Sciatic nerve (tissue), 2 donors: ENCODE measurements around the gene CIDEC. TPM values are rescaled to one million over a fixed set of nuclear protein-coding genes. Genes with fewer than 3 reads are reported as not detected.
"Not testable (repeated sequence)": the region's sequence is repeated elsewhere in the genome, so short reads cannot be mapped to it uniquely, and the experiment has no call there.

ENCODE experiments used
- ATAC-seq: fragments of 200-7000 bp; cut with Tn5 transposase; one replicate; pipeline ENCODE4 v1.9.1; 2020; ENCODE audit warnings: mild to moderate bottlenecking, moderate library complexity
- DNase-seq: peaks from one replicate; pipeline ENCODE4 v3.0.0-alpha.2; 2020; ENCODE audit warnings: low spot score
- intact Hi-C: fragments of 100-400 bp; cut with DNase I; formaldehyde crosslinking; loops from one replicate; pipeline ENCODE4 v1.14.2; 2022
- total RNA-seq: library from RNA; stranded (reverse); fragmentation: NEBNext Ultra II Directional; extraction: Animal tissue kit (Norgen Biotek cat#: 25700); gene quantifications from one replicate; pipeline ENCODE4 v1.2.1, GENCODE V29; 2021
- donor health status: DM: no; HTN: no; CAD: no.
- donor health status: DM: no; HTN: no; CAD: no.

Gene CIDEC
- total RNA-seq, 1 donor from 2014 or later, result 13.6 TPM

DNA sequence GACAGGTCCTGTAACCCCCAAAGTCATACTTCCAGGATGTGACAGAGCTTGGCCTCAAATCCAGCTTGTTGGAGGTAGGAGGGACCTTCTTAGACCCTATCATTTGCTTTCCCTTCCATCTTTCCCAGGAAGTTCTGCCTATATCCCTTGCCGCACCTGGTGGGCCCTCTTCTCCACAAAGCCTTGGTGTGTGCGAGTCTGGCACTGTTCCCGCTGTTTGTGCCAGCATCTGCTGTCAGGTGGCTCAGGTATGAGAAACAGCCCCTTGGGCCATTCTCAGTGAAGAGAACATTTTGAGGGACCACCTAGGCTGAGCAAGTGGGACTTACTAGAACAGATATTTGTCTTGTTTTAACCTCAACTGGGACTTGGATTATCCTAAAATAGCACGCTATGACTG lies 23.9 kb upstream of the CIDEC start:
- no peak for ATAC-seq
- intact Hi-C loops, result no loop called here
- DNase-seq, result no peak

DNA sequence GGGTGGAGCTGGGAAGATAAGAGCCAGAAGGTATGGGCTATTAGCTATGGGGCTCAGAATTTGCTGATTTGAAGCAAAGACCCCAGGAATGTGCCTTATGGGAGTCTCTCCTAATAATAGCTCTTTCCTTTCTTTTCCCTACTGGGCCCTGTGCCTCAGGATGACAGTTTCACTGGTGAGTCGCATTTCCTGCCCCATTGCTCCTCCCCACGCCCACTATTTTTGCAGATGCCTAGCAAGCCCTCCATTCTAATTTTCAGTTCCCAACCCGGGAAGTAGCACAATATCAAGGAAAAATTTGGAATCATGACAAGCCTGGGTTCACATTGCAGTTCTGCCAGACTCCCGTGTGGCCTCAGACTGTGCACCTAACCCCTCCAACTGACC lies 23.2 kb upstream of the CIDEC start:
- intact Hi-C loops, result no loop called here
- DNase-seq, result no peak

DNA sequence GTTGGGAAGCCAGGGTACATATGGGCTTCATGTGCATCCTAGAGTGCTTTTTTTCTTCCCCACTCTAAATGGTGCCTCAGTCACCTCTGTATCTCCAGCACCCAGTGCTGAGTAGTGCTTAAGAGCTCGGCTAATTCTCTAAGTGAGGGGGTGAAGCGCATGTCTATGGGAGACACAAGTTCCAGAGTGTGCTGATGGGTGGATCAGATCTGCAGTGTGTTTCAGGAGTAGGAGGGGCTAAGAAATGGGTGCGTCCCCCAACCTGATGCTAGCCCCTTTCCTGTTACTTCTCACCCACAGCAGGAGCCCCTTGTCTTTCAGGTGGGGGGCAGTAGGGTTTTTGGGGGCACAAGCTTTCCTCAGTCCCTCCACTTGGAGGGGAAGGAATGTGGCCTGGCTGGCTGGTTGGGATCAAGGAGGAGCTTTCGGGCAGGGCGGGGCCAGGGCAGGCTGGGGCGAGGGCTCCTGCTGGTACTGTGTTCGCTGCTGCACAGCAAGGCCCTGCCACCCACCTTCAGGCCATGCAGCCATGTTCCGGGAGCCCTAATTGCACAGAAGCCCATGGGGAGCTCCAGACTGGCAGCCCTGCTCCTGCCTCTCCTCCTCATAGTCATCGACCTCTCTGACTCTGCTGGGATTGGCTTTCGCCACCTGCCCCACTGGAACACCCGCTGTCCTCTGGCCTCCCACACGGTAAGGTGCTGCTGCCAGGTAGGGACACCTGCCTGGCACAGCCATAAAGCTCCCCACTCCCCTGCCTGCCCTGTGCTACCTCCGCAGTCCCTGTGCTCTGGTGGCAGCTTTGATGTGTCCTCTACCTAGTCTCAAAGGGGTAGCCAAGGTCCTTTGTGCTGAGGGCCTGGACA lies 22.6 kb upstream of the CIDEC start, which contains the start of gene IL17RE:
TSS of gene IL17RE (plus strand) at position 477 of the 866 bp plus-strand sequence. CDS start at position 562, 85 bp downstream.
- intact Hi-C loops, result no loop called here
- ATAC-seq, result peak; percentile 45
- DNase-seq, result no peak

More for the DNA sequence above, 23.2 kb upstream of the CIDEC start:
- ATAC-seq, result no peak

DNA sequence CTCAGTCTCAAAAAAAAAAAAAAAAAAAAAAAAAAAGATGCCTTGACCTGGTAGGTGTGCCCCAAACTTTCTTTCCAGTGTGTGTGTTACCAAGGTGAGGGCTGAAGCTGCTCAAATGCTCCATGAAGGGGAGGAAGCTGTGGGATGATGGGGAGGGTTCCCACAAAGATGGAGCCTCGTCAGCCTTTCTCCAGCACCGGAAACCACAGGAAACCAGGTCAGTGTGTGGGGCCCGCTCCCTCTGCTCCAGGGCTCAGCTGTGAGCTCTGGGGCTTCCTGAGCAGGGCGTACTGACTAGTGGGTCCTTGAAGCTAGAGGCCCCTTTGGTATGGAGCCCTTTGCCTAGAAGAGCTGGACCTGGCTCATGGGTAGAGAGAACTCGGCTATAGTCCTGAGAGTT lies 21.9 kb upstream of the CIDEC start:
- intact Hi-C loops, result no loop called here
- DNase-seq (no peak), ATAC-seq (no peak)

DNA sequence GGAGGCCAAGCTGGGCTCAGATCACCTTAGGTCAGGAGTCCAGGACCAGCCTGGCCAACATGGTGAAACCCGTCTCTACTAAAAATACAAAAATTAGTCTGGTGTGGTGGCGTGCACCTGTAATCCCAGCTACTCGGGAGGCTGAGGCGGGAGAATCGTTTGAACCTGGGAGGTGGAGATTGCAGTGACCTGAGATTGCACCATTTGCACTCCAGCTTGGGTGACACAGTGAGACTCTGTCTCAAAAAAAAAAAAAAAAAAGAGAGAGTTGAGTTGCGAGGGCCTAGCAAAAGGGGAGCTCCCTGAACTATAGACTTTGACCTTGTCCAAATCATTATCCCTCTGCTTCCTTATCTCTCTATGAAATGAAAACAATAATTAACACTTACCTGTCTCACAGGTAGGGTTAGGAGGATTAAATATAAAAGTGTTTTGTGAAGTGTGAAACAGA lies 20.9 kb upstream of the CIDEC start:
- intact Hi-C loops, ATAC-seq, DNase-seq: not testable (repeated sequence)

DNA sequence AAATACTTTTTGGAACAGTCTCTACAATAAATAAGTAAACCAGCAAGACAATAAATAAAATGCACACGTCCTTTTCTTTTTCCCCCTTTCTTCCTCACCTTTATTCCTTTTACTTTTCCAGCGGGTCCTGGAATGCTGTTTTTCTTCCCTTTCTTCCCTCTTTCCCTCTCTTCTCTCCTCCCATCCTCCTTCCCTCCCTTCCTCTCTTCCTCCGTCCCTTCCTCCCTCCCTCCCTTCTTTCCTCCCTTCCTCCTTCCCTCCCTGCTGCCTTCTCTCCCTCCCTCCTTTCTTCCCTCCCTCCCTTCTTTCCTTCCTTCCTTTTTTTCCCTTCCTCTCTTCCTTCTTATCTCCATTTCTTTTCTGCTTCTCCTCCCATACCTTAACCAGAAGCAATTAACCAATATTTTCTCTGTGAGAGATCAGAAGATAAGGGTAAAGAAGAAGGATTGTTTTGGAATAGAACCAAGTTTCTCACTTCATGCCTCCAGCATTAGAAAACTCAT lies 19.3 kb upstream of the CIDEC start:
- intact Hi-C loops, result no loop called here
- ATAC-seq (no peak), DNase-seq (no peak)

DNA sequence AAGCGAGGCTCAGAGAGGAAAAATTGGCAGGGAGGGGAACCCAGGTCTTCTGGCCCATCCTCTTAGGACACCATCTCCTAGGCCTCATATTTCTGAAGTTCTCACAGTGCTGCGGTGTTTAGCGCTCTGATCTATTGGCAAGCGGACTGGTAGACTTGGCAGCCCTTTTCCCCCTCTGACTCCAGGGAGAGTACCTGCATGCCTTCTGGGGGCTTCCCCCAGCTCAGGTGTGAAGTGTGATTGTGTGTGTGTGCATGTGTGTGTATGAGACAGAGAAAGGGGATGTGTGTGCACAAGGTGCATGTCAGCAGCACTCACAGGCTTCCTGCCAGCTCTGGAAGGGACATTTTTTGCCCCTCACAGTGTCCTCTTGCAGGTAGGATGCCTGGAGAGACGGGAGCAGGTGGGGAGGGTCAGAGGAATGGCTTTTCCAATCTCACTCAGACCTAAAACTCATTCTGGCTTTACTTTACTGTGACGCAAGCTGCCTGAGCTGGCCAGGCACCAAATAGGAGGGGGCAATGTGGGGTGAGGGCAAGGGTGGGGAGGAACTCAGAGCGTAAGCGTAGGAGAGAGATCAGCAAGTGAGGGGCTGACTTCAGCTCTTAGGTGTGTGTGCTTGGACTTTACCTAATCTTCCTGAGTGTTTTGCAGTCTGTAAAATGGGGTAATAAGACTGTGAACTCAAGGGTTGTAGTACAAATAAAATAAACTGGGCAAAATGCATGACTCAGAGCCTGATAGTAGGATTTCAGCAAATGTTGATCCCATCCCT lies 18.6 kb upstream of the CIDEC start:
- no peak for ATAC-seq
- intact Hi-C loops, result no loop called here
- DNase-seq, result no peak

DNA sequence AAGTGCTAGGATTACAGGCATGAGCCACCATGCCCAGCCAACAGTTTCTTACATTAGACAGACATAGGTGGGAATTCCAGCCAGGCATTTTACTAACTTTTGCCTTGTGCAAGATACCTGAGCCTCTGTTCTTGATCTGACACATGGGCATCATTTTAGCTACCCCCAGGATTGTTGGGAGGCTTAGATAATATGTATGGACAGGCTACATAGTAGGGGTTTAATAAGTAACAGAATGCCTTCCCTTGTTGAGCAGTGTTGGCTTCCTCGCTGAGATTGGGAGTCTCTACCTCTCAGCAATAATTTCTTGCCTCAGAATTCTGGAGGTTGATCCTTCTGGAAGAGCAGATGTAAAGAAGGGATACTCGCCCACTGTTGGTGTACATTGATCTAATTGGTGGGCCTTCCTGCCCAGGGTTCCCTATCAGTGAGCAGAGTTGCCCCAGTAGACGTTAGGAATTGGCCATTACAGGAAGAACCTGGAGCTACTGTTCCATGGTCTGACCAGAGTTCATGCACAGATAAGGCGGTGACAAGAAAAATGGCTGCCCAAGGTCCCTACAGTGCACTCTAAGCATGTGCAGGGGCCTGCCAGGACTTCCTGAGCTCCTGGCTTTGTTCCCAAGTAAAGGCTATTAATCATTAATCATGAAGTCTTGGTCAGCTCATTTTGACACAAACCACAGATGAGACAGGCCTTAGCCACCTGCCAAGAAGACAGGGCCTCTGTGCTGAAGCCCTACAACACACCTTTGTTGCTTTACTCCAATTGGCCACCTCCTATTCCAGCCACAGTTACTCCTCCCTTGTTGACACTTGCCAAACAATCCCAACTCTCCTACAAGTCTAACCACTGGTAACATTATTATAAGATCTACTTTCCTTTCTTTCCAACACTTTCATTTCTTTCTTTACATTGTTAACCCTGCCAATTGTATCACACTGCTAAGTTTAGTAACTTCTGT lies 17.6 kb upstream of the CIDEC start:
- DNase-seq (no peak), ATAC-seq (peak; percentile 21)
- intact Hi-C loops, result no loop called here

DNA sequence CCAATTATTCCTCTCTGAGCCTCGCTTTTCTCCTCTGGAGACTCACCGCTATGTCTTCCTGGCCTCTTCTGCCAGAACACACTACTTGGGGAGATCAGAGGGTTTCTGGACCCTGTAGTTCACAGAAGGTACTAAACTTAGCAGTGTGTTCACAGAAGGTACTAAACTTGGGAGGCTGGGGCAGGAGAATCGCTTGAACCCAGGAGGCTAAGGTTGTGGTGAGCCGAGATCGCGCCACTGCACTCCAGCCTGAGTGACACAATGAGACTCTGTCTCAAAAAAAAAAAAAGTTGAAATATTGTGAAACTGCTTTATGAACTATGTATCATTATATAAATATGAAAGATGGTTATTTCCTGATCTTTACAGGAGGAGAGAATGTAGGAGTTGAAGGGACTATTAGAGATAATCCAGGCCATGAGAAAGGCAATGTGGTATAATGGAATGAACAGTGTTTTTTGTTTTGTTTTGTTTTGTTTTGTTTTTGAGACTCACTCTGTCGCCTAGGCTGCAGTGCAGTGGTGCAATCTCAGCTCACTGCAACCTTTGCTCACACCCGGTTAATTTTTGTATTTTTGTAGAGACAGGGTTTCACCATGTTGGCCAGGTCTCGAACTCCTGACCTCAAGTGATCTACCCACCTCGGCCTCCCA lies 16.8 kb upstream of the CIDEC start:
- ATAC-seq, DNase-seq, intact Hi-C loops: not testable (repeated sequence)

DNA sequence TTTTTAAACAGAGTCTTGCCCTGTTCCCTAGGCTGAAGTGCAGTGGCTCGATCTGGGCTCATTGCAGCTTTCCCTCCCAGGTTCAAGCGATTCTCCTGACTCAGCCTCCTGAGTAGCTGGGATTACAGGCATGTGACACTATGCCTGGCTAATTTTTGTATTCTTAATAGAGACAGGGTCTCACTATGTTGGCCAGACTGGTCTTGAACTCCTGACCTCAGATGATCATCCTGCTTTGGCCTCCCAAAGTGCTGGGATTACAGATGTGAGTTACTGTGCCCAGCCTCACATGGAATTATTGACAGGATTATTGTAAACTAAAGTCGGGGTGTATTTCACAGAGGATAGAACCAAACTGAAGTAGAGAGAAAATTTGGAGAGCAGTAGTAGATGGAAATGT lies 15.7 kb upstream of the CIDEC start:
- DNase-seq, intact Hi-C loops, ATAC-seq: not testable (repeated sequence)

DNA sequence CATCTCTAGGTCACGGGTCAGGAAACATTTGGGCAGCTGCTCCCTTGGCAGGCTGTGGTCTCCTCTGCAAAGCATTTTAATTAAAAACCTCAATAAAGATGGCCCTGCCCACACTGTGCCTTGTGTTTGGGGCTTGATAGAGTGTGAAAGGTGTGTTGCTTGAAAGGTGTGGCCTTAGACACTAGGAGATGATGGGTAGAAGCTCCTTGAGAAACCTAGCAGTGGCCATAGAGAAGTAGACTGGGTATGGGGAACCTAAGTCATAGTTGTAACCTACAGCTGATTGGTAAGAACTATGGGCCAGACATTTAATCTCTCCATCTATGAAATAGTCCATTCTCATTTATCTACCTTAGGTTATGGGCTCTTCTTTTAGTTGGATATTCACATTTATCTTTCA lies 13.7 kb upstream of the CIDEC start:
- intact Hi-C loops, result no loop called here
- DNase-seq, result no peak
- ATAC-seq, result no peak

DNA sequence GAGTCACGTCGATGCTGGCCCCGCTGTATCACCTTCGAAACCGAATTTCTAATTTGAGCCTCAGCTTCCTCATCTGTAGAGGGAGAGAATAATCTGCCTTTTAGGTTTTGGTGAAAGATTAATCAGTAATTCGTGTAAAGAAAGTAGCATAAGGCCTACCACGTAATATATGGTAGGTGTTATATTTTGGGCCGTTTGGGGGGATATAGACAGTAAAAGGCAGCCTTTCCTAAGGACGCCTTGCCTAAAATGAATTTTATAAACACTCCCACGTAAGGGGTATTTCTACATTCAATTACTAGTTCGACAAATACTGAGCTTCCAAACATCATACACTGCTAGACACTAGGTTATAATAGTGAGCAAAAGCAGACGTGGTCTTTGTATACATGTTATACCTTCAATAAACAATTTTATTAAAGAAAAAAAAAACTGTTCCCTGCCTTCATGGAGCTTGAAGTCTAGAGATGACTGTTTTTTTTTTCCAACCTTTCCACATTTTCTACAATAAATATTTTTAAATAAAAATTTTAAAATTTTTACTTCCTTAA lies 11.1 kb upstream of the CIDEC start:
- ATAC-seq, result no peak
- intact Hi-C loops, result no loop called here
- DNase-seq, result no peak

DNA sequence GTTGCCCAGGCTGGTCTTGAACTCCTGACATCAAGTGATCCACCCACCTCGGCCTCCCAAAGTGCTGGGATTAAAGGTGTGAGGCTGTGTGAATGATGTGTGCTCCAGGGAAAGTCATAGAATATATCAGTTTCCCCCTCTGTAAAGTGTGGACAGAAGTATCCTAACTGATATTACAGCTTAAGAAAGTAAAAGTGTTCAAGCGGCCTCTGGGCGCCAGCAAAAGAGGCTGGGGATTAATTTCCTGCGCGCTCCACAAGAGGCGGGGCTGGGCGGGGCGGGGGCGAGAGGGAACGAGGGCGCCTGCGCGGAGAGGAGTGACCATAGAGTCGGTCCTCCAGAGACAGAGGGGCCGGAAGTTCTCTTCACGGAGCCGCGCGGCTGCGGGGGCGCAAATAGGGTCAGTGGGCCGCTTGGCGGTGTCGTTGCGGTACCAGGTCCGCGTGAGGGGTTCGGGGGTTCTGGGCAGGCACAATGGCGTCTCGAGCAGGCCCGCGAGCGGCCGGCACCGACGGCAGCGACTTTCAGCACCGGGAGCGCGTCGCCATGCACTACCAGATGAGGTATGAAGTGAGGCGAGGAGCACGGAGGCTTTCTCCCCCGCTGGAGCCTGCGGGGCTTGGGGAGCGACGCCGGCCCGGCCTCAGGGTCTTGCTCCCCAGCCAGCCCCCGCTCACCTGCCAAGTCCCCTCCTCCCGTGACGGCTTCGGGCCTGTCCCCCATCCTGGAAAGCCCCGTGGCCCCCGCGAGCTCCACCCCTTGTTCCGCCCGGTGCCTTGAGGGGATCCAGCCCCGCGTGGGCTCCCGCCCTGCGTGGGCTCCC lies 10.4 kb upstream of the CIDEC start, which contains the start of gene JAGN1:
TSS of gene JAGN1 (plus strand) at position 362 of the 823 bp plus-strand sequence. CDS start at position 475, 113 bp downstream.
- DNase-seq (peak; percentile 93), ATAC-seq (peak; percentile 98)
- intact Hi-C loops, result no loop called here

DNA sequence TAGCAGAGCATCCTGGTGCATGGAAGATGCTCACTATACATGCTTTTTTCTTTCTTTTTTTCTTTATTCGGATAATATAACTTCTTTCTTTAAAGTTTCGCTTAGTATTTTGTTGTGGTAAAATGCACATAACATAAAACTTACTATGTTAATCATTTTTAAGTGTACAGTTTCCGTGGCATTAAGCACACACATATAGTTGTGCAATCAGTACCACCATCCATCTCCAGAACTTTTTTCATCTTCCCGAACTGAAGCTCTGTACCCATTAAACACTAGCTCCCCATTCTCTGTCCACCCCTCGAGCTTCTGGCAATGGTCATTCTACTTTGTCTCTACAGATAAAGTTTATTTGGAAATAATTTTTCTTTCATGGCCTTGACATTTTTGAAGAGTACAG lies 9.4 kb upstream of the CIDEC start:
- intact Hi-C loops, result no loop called here

DNA sequence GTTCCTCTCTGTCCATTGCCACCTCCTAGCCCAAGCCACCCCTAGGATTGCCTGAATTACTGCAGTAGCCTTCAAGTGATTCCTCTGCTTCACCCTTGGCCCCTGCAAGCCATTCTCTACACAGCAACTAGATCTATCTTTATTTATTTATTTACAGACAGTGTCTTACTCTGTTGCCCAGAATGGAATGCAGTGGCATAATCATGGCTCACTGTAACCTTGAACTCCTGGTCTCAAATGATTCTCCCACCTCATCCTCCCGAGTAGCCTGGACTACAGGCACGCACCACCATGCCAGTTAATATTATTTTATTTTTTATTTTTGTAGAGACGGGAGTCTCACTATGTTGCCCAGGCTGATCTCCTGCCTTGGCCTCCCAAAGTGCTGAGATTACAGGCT lies 8.5 kb upstream of the CIDEC start:
- no peak for ATAC-seq
- DNase-seq, result no peak
- intact Hi-C loops, result no loop called here

More for the DNA sequence above, 9.4 kb upstream of the CIDEC start:
- no peak for DNase-seq
- no peak for ATAC-seq

DNA sequence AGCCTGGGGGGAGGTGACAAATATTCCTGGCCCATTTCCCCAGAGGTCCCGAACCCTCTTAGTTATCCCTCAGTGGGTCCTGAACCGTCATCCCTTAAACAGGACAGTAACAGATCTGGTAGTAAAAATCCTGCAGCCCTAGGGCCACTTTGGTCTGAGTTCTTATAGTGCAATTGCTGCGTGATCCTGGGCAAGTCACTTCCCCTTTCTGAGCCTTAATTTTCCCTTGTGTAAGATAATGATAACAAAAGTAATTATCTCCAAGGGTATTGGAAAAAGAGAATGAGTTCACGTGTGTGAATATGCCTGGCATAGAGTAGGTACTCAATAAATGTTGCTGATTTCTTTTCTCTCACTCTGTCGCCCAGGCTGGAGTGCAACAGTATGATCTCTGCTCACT lies 7.4 kb upstream of the CIDEC start:
- ATAC-seq, result no peak
- intact Hi-C loops, result no loop called here
- DNase-seq, result no peak

DNA sequence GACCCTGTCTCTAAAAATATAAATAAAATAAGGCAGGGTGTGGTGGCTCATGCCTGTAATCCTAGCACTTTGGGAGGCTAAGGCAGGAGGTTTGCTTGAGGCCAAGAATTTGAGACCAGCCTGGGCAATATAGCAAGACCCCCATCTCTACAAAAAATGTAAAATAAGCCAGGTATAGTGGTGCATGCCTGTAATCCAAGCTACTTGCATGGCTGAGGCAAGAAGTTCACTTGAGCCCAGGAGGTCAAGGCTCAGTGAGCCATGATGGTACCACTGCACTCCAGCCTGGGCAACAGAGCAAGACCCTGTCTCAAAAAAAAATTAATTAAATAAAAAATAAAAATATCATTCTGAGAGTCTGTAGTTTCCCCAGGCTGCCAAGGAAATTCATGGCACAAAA lies 6.3 kb upstream of the CIDEC start:
- intact Hi-C loops, result no loop called here
- ATAC-seq (no peak), DNase-seq (no peak)
